LNCaP clone FGC (cell line): Measurements from ENCODE around the gene SLU7.

Experiments used
- DNase-seq: peaks from one replicate; pipeline ENCODE4 v3.0.0-alpha.2; 2011; ENCODE audit warnings: low read depth
- H3K4me3 ChIP-seq: 2 replicates; pipeline ENCODE4 v1.5.1; 2011; ENCODE audit warnings: mild to moderate bottlenecking, low read depth, low read length, control low read depth
- TF ChIP-seq, protein P1 (sequence below): IDR thresholded peaks from 2 replicates; pipeline ENCODE4 v1.5.1; 2012; ENCODE audit warnings: mild to moderate bottlenecking; ENCODE audit not compliant: control insufficient read depth, insufficient read depth; ENCODE audit errors: extremely low read depth

Gene SLU7

DNA sequence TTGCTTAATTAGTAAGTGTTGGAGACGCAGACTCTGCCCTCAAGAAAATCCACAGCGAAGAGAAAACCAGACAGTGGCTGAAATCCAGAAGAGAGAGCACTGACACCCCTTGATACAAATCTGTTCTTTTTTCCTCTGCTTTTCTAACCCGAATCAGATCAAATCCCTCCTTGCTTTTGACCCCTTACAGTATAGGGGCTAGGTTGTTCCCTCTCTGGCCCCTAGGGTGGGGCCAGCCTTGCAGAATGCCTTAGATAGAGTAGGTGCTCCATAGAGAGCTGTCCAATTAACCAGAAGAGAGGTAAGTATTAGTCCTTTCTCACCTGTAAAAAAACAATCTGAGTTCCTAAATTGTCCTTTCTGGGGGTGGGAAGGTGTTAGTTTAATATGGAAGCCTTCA is 58.6 kb downstream of the SLU7 start:
- DNase-seq: no peak
- TF ChIP-seq, protein P1, sequence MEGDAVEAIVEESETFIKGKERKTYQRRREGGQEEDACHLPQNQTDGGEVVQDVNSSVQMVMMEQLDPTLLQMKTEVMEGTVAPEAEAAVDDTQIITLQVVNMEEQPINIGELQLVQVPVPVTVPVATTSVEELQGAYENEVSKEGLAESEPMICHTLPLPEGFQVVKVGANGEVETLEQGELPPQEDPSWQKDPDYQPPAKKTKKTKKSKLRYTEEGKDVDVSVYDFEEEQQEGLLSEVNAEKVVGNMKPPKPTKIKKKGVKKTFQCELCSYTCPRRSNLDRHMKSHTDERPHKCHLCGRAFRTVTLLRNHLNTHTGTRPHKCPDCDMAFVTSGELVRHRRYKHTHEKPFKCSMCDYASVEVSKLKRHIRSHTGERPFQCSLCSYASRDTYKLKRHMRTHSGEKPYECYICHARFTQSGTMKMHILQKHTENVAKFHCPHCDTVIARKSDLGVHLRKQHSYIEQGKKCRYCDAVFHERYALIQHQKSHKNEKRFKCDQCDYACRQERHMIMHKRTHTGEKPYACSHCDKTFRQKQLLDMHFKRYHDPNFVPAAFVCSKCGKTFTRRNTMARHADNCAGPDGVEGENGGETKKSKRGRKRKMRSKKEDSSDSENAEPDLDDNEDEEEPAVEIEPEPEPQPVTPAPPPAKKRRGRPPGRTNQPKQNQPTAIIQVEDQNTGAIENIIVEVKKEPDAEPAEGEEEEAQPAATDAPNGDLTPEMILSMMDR: no peak
- H3K4me3 ChIP-seq: no peak overlapping the region

DNA sequence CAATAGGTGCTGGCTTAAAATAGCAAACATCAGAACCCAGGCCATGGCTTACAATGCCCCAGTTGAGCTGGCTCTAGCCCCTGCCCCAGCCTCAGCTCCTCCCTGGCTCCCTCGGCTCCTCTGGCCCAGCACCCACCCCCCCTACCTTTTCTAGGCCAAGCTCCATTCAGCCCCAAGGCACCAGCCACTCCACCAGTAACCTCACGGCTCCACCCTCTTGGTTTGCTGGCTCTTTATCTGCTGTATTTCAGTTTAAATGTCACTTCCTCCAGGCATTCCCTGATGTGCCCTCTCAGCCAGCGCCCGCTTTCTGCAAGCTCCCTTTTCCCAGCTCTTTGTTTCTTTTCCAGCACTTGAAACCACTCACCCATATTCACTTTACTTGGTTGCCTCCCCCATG is 59.1 kb downstream of the SLU7 start:
- TF ChIP-seq, protein P1: no peak
- DNase-seq: no peak
- H3K4me3 ChIP-seq: no peak overlapping the region

DNA sequence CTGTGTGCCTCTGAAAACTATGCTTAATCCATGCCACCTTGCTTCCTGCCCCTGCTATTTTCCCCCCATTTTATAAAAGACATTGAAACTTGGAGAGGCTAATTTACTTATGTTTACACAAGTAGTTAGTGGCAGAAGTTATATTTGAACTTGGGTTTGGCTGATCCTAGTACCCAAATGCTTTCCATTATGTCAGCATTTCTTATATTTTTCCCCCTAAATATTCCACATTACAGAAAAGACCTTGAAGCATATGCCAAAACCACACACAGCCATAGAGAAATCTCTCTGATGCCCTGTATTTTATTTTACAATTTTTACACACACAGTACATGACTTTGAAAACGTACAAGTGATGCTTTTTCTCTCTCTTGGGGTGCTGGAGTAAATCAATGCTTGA is 59.6 kb downstream of the SLU7 start:
- DNase-seq: no peak
- TF ChIP-seq, protein P1: no peak
- no peak overlapping the region for H3K4me3 ChIP-seq

DNA sequence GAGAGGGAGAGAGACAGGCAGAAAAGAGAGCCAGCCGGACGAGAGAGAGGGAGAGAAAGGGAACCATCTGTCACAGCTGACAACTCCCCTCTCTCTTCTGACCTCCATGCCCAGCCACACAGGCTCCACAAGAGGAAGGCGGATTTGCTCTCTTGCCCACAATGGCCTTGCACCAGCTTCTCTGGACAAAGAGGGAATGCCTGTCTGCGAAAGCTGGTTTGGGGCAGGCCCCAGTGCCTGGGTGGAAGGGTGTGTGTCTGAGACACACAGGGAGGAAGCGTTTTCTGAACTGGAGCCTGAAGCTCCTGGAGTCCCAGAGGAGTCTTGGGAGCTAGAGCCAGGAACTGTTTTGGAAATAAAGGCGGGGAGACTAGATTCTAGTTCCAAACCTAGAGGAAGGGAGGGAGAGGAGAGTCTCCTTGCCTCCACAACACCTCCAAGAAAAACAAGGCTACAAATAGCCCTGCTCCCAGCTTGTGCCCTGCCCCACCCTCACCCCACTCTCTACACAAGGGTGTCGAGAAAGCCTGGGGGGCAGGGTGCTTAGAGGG is 60.9 kb downstream of the SLU7 start:
- TF ChIP-seq, protein P1: no peak
- DNase-seq: no peak

DNA sequence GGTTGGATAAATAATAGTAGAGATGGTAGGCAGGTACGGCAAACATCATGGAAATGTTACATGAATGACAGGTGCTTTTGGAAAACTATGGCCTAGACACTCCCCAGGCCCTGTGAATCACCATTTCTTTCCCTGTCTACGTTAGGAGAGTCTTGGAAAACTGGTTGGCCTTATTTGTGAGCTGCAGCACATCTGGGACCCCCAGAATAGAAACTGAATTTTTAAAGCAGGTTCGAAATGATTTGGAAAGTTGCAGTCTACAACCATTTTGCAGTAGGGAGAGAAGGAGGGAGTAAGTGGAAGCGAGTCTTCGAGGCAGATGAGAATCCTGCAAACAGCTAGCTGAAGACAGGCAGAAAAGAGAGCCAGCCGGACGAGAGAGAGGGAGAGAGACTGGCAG is 61.5 kb downstream of the SLU7 start:
- TF ChIP-seq, protein P1: no peak
- H3K4me3 ChIP-seq: no peak overlapping the region
- DNase-seq: no peak

More for the DNA sequence above, 60.9 kb downstream of the SLU7 start:
- no peak overlapping the region for H3K4me3 ChIP-seq

DNA sequence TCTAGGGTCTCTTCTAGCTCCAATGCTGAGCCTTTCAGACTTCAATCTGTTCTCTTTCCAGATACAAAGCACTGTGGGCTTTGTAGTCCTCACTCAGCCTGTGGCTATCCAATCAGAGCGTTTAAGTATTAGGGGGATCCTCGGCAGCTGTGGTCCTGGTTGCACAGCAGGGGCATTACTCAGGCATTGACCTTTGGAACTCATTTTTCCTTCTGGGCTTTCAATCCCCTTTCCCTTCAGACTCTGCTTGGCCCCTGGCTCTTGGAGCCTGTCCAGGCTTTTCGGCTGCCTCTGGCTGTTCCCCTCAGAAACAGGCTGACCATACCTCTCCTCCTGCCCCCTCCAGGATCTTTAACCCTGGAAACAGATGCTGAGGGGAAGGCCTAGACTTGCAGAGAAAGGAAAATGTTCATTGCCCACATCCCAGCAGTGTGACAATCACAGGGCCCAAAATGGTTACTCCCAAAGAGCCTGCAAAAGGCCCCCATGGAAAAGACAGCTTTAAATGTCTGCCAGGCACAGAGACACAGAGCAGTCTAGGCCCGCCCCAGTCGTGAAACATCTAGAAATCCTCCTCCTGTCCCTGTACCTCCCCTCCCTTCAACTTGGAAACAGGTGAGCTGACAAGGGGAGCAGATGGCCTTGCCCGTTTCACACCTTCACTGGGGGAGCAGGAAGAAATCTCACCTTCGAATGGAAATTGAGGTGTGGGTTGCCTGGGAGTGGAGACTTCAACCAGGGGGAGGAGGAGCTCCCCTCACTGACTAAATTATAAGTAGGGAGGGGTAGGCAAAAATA is 62.1 kb downstream of the SLU7 start:
- no peak for DNase-seq
- TF ChIP-seq, protein P1: no peak
- no peak overlapping the region for H3K4me3 ChIP-seq
